Glutamatergic neuron (in vitro differentiated cells): ENCODE measurements around the gene LRRC43. TPM values are rescaled to one million over a fixed set of nuclear protein-coding genes. Genes with fewer than 3 reads are reported as not detected.

Experiments used
- DNase-seq: peaks from one replicate; pipeline ENCODE4 v3.0.0; 2022
- H3K27ac Mint-ChIP-seq: one replicate; pipeline ENCODE4 v1.8.0; 2020; ENCODE audit warnings: mild to moderate bottlenecking, mixed read lengths, inconsistent platforms; ENCODE audit not compliant: unreplicated experiment
- H3K27me3 Mint-ChIP-seq: one replicate; pipeline ENCODE4 v1.8.0; 2020; ENCODE audit warnings: mild to moderate bottlenecking, moderate library complexity, mixed read lengths, inconsistent platforms; ENCODE audit not compliant: unreplicated experiment
- H3K36me3 Mint-ChIP-seq: one replicate; pipeline ENCODE4 v1.8.0; 2020; ENCODE audit warnings: mild to moderate bottlenecking, mixed read lengths, inconsistent platforms; ENCODE audit not compliant: unreplicated experiment
- H3K4me1 Mint-ChIP-seq: one replicate; pipeline ENCODE4 v1.8.0; 2020; ENCODE audit warnings: mild to moderate bottlenecking, low read depth, mixed read lengths, inconsistent platforms; ENCODE audit not compliant: unreplicated experiment
- H3K4me3 Mint-ChIP-seq: one replicate; pipeline ENCODE4 v1.8.0; 2020; ENCODE audit warnings: mild to moderate bottlenecking, mixed read lengths, inconsistent platforms; ENCODE audit not compliant: unreplicated experiment
- H3K9me3 Mint-ChIP-seq: one replicate; pipeline ENCODE4 v1.8.0; 2020; ENCODE audit warnings: mild to moderate bottlenecking, moderate library complexity, mixed read lengths, inconsistent platforms; ENCODE audit not compliant: unreplicated experiment
- CTCF ChIP-seq: fragments of 200-600 bp; sonication (generic); IDR thresholded peaks from one replicate; pipeline ENCODE4 v1.5.0; 2021; ENCODE audit not compliant: partially characterized antibody, unreplicated experiment
- total RNA-seq: library from RNA; stranded (reverse); fragmentation: NEBNext Ultra II Directional; extraction: Animal tissue kit (Norgen Biotek cat#: 25700); gene quantifications from one replicate; pipeline ENCODE4 v1.2.1, GENCODE V29; 2021; ENCODE audit not compliant: unreplicated experiment

Gene LRRC43
- total RNA-seq, 1 donor from 2014 or later = 4.3 TPM

GRCh38 chr12:122152754-122153153, 30.2 kb upstream of the LRRC43 start:
- peaks cover 5% of the 10 kb centered on the region for H3K4me1 Mint-ChIP-seq
- DNase-seq = no peak
- H3K27ac Mint-ChIP-seq = no peak overlapping the region
- H3K36me3 Mint-ChIP-seq = no peaks in the 10 kb centered on the region
- no peak overlapping the region for H3K4me3 Mint-ChIP-seq
- H3K9me3 Mint-ChIP-seq = peaks cover 12% of the 10 kb centered on the region
- TF ChIP-seq CTCF = no peak
- H3K27me3 Mint-ChIP-seq = peaks cover 8% of the 10 kb centered on the region

GRCh38 chr12:122155705-122156104, 27.2 kb upstream of the LRRC43 start:
- H3K9me3 Mint-ChIP-seq = peaks cover 5% of the 10 kb centered on the region
- no peak for DNase-seq
- no peaks in the 10 kb centered on the region for H3K4me1 Mint-ChIP-seq
- H3K4me3 Mint-ChIP-seq = no peak overlapping the region
- H3K27ac Mint-ChIP-seq = no peak overlapping the region
- H3K27me3 Mint-ChIP-seq = peaks cover 1% of the 10 kb centered on the region
- no peaks in the 10 kb centered on the region for H3K36me3 Mint-ChIP-seq
- TF ChIP-seq CTCF = no peak

- TF ChIP-seq CTCF = no peak
- H3K4me1 Mint-ChIP-seq = no peaks in the 10 kb centered on the region
- H3K4me3 Mint-ChIP-seq = no peak overlapping the region
- H3K36me3 Mint-ChIP-seq = no peaks in the 10 kb centered on the region
- peaks cover 5% of the 10 kb centered on the region for H3K9me3 Mint-ChIP-seq
- H3K27me3 Mint-ChIP-seq = peaks cover 3% of the 10 kb centered on the region
- no peak overlapping the region for H3K27ac Mint-ChIP-seq
- DNase-seq = no peak
These were observed 24.1 kb upstream of the LRRC43 start for GRCh38 chr12:122158700-122159285.

GRCh38 chr12:122159882-122160281, 23.0 kb upstream of the LRRC43 start:
- H3K36me3 Mint-ChIP-seq = no peaks in the 10 kb centered on the region
- TF ChIP-seq CTCF = no peak
- peaks cover 1% of the 10 kb centered on the region for H3K27me3 Mint-ChIP-seq
- peaks cover 2% of the 10 kb centered on the region for H3K9me3 Mint-ChIP-seq
- no peaks in the 10 kb centered on the region for H3K4me1 Mint-ChIP-seq
- H3K27ac Mint-ChIP-seq = no peak overlapping the region
- no peak overlapping the region for H3K4me3 Mint-ChIP-seq
- no peak for DNase-seq

GRCh38 chr12:122160761-122161160, 22.2 kb upstream of the LRRC43 start:
- peaks cover 1% of the 10 kb centered on the region for H3K27me3 Mint-ChIP-seq
- peaks cover 1% of the 10 kb centered on the region for H3K9me3 Mint-ChIP-seq
- H3K4me3 Mint-ChIP-seq = no peak overlapping the region
- no peak for TF ChIP-seq CTCF
- H3K27ac Mint-ChIP-seq = no peak overlapping the region
- H3K4me1 Mint-ChIP-seq = no peaks in the 10 kb centered on the region
- DNase-seq = no peak
- H3K36me3 Mint-ChIP-seq = no peaks in the 10 kb centered on the region
